ENCODE measurements around the gene LPIN1. TPM values are rescaled to one million over a fixed set of nuclear protein-coding genes. Genes with fewer than 3 reads are reported as not detected.
A peak's percentile ranks its signal among the peaks of the same experiment; 100 is the strongest.

Gene LPIN1
- total RNA-seq, 1 experiment from 2014 or later, result 25.0 TPM

DNA sequence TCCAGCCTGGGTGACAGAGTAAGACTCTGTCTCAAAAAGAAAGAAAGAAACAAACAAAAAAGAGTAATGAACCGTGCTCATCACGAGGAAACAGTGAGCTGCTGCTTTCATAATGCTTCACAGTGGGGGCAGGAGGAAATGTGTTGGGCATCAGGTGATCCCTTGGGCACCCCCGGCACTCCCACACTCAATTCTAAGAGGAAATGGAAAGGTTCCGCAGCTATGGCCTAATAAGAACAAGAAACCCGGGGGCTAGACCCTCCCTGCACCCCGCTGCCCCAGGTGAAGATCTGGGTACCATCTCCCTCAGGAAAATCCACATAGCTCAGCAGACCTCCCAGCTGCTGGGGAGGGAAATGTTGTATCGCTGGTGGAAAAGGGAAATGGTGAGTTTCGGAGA is 118.9 kb downstream of the LPIN1 start:
- DNase-seq (ENCODE audit: low read depth), result no peak

- DNase-seq (ENCODE audit: low read depth), result no peak
These were observed 119.4 kb downstream of the LPIN1 start for GRCh38 chr2:11865805-11866204.

- DNase-seq (ENCODE audit: low read depth), result no peak
These were observed 120.2 kb downstream of the LPIN1 start for GRCh38 chr2:11866358-11867335.

DNA sequence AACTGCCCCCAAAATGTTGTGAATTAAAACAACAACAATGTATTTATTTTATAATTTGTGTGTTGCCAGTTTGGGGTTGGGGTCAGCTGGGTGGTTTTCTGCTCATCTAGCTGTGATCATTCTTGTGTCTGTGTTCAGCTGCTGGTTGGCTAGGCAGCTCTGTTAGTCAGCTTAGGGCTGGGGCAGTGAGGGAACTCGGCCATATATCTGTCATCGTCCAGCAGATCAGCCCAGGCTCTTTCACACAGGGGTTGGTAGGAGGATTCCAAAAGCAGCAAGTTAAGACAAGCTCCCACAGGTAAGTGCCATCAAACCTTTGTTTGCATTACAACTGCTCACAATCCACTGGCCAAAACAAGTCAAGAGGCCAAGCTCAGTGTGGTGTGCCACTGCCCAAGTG is 121.5 kb downstream of the LPIN1 start:
- DNase-seq (ENCODE audit: low read depth), result no peak

DNA sequence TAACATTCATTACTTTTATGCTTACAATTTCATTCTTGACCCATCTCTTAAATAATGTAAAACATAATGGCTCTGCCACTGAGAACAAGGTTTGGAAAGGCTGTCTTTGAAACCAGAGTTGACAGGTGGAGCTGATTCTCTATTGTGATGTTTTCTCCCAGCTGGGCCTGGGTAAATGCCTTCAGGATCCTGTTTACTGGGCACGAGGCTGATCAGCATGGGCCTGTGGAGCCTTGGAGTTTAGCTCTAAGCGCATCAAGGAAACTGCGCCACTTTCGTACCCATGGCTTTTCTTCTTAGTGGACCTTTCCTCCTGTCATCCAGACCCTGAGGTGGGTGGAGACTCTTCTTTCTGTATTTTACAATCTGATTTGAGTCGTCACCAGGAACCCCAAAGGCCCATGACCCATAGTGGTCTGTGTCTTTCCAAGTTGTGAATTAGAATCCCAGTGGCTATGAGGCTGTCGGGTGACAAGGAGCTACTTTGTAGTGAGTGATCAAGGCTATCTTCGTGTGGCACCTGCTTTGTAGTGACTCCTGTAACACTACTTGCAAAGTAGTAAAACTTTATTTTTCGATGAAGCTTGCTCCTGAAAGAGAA is 123.1 kb downstream of the LPIN1 start:
- DNase-seq (ENCODE audit: low read depth), result no peak

GRCh38 chr2:11870064-11870463 is 123.6 kb downstream of the LPIN1 start:
- no peak for DNase-seq (ENCODE audit: low read depth)

DNA sequence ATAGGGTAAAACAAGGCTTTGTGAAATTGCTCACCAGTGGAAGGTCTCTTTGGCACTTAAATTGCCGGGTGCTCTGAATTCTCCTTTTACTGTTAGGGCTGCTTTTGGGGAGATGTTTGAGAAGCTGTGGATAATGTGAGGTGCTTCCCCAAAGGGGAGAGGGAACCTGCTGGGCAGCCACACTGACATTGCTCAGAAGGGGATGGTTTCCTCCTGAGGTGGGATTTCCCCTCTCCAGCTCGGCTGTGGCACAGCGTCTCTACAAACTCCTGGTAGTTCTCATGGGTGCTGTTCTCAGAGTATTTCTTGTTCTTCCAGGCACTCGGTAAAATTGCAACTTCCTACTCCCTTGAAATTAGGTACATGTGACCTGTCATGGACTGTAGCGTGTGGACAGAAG is 124.2 kb downstream of the LPIN1 start:
- no peak for DNase-seq (ENCODE audit: low read depth)

DNA sequence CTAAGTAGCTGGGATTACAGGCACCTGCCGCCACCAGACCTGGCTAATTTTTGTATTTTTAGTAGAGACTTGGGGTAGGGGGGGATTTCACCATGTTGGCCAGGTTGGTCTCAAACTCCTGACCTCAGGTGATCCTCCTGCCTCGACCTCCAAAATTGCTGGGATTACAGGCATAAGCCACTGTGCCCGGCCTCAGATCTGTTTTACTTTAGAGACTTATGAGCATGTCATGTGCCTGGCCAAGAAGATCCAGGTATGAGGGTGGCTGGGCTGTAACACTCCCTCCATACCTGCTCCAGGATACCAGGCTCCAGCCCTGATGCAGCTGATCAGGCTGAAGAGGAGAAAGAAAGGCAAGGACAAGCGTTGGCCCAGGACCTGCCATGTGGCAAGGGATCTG is 125.0 kb downstream of the LPIN1 start:
- DNase-seq (ENCODE audit: low read depth), result no peak

GRCh38 chr2:11872247-11872947 is 126.0 kb downstream of the LPIN1 start:
- DNase-seq (ENCODE audit: low read depth), result peak; percentile 32

DNA sequence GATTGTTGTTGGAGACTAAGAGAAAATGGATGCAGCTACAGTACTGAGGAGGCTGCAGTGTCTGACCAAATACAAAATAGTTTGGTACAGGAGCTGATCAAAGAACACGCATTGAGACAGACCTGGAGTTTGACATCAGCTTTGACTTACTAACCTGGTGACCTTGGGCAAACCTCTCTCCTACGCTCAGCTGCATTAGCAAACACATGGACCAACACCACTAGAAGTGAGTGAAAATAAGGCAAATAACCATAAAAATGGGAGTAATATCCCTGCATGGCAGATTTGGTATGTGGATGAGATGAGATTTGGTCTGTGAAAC is 126.5 kb downstream of the LPIN1 start:
- DNase-seq (ENCODE audit: low read depth), result no peak

DNA sequence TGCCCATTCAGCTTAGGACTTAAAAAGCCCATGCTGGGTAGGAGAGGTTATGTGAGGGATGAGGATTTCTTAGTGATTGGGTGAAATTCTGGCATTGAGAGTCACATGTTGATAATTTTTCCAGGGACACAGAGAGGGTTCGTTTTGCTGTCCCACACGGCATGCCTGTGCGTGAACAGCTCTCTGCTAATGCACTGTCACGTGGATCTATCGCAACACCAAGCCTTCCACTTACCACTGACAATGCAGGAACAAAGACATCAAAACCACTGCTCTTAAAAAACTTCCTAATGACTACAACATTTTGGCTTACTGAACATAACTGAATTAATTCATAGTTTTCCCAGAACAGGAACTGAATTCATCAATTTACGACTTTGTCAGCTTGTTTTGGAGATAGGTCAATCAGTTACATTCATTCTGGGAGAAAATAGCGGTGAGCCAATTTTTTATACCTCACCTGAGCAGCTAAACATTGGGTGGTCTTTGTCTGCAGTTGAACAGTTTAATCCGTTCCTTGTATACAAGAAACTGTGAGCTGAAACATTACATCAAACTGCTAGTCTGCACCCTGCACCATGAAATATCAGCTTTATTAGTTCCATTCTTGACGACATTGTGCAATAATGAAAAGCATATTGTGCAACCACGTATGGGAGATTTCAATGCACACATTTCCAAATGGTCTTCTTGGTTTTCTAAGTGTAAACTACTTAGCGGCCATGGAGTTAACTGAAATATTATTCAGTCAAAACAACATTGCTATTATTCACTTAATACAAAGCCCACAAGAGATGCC is 127.1 kb downstream of the LPIN1 start:
- DNase-seq (ENCODE audit: low read depth), result peak; percentile 18

- no peak for DNase-seq (ENCODE audit: low read depth)
These were observed 128.4 kb downstream of the LPIN1 start for GRCh38 chr2:11874861-11875260.

- DNase-seq (ENCODE audit: low read depth), result no peak
These were observed 129.0 kb downstream of the LPIN1 start for GRCh38 chr2:11875481-11875880.

GRCh38 chr2:11876436-11876835 is 130.0 kb downstream of the LPIN1 start:
- no peak for DNase-seq (ENCODE audit: low read depth)

- no peak for DNase-seq (ENCODE audit: low read depth)
These were observed 130.5 kb downstream of the LPIN1 start for GRCh38 chr2:11876889-11877288.

Other genes starting within 250 kb of the LPIN1 start
- 0.78 and 0.84 TPM in 2 replicates for gene GREB1, start 212.6 kb upstream of the LPIN1 start, total RNA-seq (2014; rRNA removed; shearing (Covaris generic))
- gene NTSR2, start 76.4 kb upstream of the LPIN1 start, total RNA-seq (2014; rRNA removed; shearing (Covaris generic)), result 0.36 TPM in 1 of 2 replicates, not detected in the other

Data from RPMI7951 (cell line).